Keratinocyte (primary cell): ENCODE data around the gene CYTH1.

ENCODE experiments used
- CTCF ChIP-seq, 3 experiments: IDR thresholded peaks in 1 of 3; conservative IDR thresholded peaks in 1 of 3; optimal IDR thresholded peaks in 1 of 3; 2 replicates in 2 of 3; 3 replicates in 1 of 3; pipeline versions ENCODE3 to v1.5.1; 2011; ENCODE audit warnings: low read length in 3 of 3, mild to moderate bottlenecking in 3 of 3, moderate library complexity in 2 of 3, control low read depth in 1 of 3, inconsistent platforms in 1 of 3; ENCODE audit not compliant: insufficient read depth in 2 of 3; ENCODE audit errors: extremely low read depth in 1 of 3
- EZH2 ChIP-seq: IDR thresholded peaks from one replicate; pipeline ENCODE4 v1.6.1; 2012; ENCODE audit warnings: inconsistent platforms, mild to moderate bottlenecking, low read length, moderate library complexity

- no peak for TF ChIP-seq CTCF (optimal IDR thresholded peaks at IDR 0.05 in 1 of 3, IDR thresholded peaks at IDR 0.05 in 1 of 3, conservative IDR thresholded peaks at IDR 0.05 in 1 of 3; ENCODE audit: extremely low read depth in 1 of 3, insufficient read depth in 2 of 3, low read length in 3 of 3)
- TF ChIP-seq EZH2, result no peak
These were observed 98.6 kb downstream of the CYTH1 start for GRCh38 chr17:78683408-78683961.
